Astrocyte (in vitro differentiated cells and primary cell): ENCODE data around the gene ZP3. TPM values are rescaled to one million over a fixed set of nuclear protein-coding genes. Genes with fewer than 3 reads are reported as not detected.
A peak's percentile ranks its signal among the peaks of the same experiment; 100 is the strongest.

Source experiments
- DNase-seq: peaks from one replicate; pipeline ENCODE4 v3.0.0-alpha.2; 2010; ENCODE audit warnings: low read depth
- FAIRE-seq: peaks from 2 replicates; lab custom pipeline; 2011; peaks lifted over from hg19 to GRCh38; lab: Jason Lieb, UNC
- H2AFZ ChIP-seq: 2 replicates; pipeline ENCODE4 v1.6.0; 2012; ENCODE audit warnings: low read depth, low read length, inconsistent platforms
- H3K27ac ChIP-seq: 2 replicates; pipeline ENCODE4 v1.5.1; 2011; ENCODE audit warnings: low read depth, low read length, inconsistent platforms
- H3K27me3 ChIP-seq: 2 replicates; pipeline ENCODE4 v1.6.0; 2011; ENCODE audit warnings: low read length, inconsistent platforms; ENCODE audit not compliant: insufficient read depth
- H3K36me3 ChIP-seq: 2 replicates; pipeline ENCODE4 v1.5.1; 2011; ENCODE audit warnings: low read length, inconsistent platforms; ENCODE audit not compliant: insufficient read depth
- H3K4me1 ChIP-seq: 2 replicates; pipeline ENCODE4 v1.5.1; 2011; ENCODE audit warnings: low read length, inconsistent platforms; ENCODE audit not compliant: insufficient read depth
- H3K4me2 ChIP-seq: 2 replicates; pipeline ENCODE4 v1.6.0; 2012; ENCODE audit warnings: low read length, inconsistent platforms
- H3K4me3 ChIP-seq: 2 replicates; pipeline ENCODE4 v1.5.1; 2011; ENCODE audit warnings: low read depth, mild to moderate bottlenecking, low read length, inconsistent platforms; ENCODE audit not compliant: insufficient read depth
- H3K79me2 ChIP-seq: 2 replicates; pipeline ENCODE4 v1.6.0; 2012; ENCODE audit warnings: mild to moderate bottlenecking, low read length, inconsistent platforms; ENCODE audit not compliant: insufficient read depth
- H3K9ac ChIP-seq: 2 replicates; pipeline ENCODE4 v1.6.0; 2012; ENCODE audit warnings: mild to moderate bottlenecking, low read length, inconsistent platforms
- H3K9me3 ChIP-seq: 2 replicates; pipeline ENCODE4 v1.5.1; 2012; ENCODE audit warnings: low read depth, mild to moderate bottlenecking, low read length, inconsistent platforms; ENCODE audit not compliant: insufficient read depth
- H4K20me1 ChIP-seq: 2 replicates; pipeline ENCODE4 v1.6.0; 2012; ENCODE audit warnings: low read length, inconsistent platforms; ENCODE audit not compliant: insufficient read depth
- H3K27ac Mint-ChIP-seq: one replicate; pipeline ENCODE4 v1.8.0; 2021; ENCODE audit warnings: mild to moderate bottlenecking, mixed read lengths; ENCODE audit not compliant: unreplicated experiment
- H3K27me3 Mint-ChIP-seq: one replicate; pipeline ENCODE4 v1.8.0; 2021; ENCODE audit warnings: low read depth, mixed read lengths; ENCODE audit not compliant: unreplicated experiment
- H3K36me3 Mint-ChIP-seq: one replicate; pipeline ENCODE4 v1.8.0; 2021; ENCODE audit warnings: low read depth, mixed read lengths; ENCODE audit not compliant: unreplicated experiment
- H3K4me1 Mint-ChIP-seq: one replicate; pipeline ENCODE4 v1.8.0; 2021; ENCODE audit warnings: low read depth, mixed read lengths; ENCODE audit not compliant: unreplicated experiment
- H3K4me3 Mint-ChIP-seq: one replicate; pipeline ENCODE4 v1.8.0; 2021; ENCODE audit warnings: mild to moderate bottlenecking, moderate library complexity, mixed read lengths; ENCODE audit not compliant: unreplicated experiment
- H3K9me3 Mint-ChIP-seq: one replicate; pipeline ENCODE4 v1.8.0; 2021; ENCODE audit warnings: mild to moderate bottlenecking, mixed read lengths; ENCODE audit not compliant: unreplicated experiment
- CTCF ChIP-seq: IDR thresholded peaks from 2 replicates; pipeline ENCODE4 v1.5.1; 2011; ENCODE audit warnings: low read depth, mild to moderate bottlenecking, inconsistent platforms, low read length, moderate library complexity; ENCODE audit not compliant: insufficient read depth
- EZH2 ChIP-seq: IDR thresholded peaks from 2 replicates; pipeline ENCODE4 v1.6.1; 2012; ENCODE audit warnings: mild to moderate bottlenecking, low read length, inconsistent platforms; ENCODE audit not compliant: insufficient read depth
- total RNA-seq: library from RNA; stranded (reverse); gene quantifications from 2 replicates; pipeline ENCODE4 v1.2.1, GENCODE V29; 2021

The ZP3 gene
- total RNA-seq, 1 donor from 2014 or later, result 2.6 TPM

GRCh38 chr7:76403780-76404494 is 20.8 kb upstream of the ZP3 start:
- H3K36me3 Mint-ChIP-seq, result peaks cover 4% of the 10 kb centered on the region
- H3K27me3 Mint-ChIP-seq, result no peaks in the 10 kb centered on the region
- no peaks in the 10 kb centered on the region for H3K36me3 ChIP-seq
- H3K79me2 ChIP-seq, result no peaks in the 10 kb centered on the region
- TF ChIP-seq CTCF (no peak), EZH2 (no peak)
- H3K4me1 ChIP-seq, result no peaks in the 10 kb centered on the region
- H3K4me1 Mint-ChIP-seq, result peaks cover 1% of the 10 kb centered on the region
- no peak overlapping the region for H2AFZ ChIP-seq
- H3K9me3 Mint-ChIP-seq, result no peaks in the 10 kb centered on the region
- no peaks in the 10 kb centered on the region for H4K20me1 ChIP-seq
- FAIRE-seq (no peak), DNase-seq (no peak)
- no peaks in the 10 kb centered on the region for H3K9me3 ChIP-seq
- no peak overlapping the region for H3K4me3 ChIP-seq
- no peaks in the 10 kb centered on the region for H3K27me3 ChIP-seq
- no peak overlapping the region for H3K9ac ChIP-seq
- no peak overlapping the region for H3K4me2 ChIP-seq
- H3K27ac Mint-ChIP-seq, result peak overlapping the region; percentile 34
- no peak overlapping the region for H3K27ac ChIP-seq
- H3K4me3 Mint-ChIP-seq, result no peak overlapping the region

- Histone ChIP-seq H2AFZ (no peak overlapping the region), H3K36me3 (no peaks in the 10 kb centered on the region), H3K4me3 (no peak overlapping the region), H3K27me3 (no peaks in the 10 kb centered on the region), H3K79me2 (no peaks in the 10 kb centered on the region), H3K9me3 (no peaks in the 10 kb centered on the region), H3K27ac (no peak overlapping the region), H3K4me1 (no peaks in the 10 kb centered on the region), H3K4me2 (no peak overlapping the region), H3K9ac (no peak overlapping the region), H4K20me1 (no peaks in the 10 kb centered on the region)
- H3K9me3 Mint-ChIP-seq, result no peaks in the 10 kb centered on the region
- H3K27ac Mint-ChIP-seq, result no peak overlapping the region
- FAIRE-seq, result no peak
- H3K4me1 Mint-ChIP-seq, result peaks cover 7% of the 10 kb centered on the region
- no peak for DNase-seq
- TF ChIP-seq CTCF, result no peak
- no peak for TF ChIP-seq EZH2
- H3K4me3 Mint-ChIP-seq, result no peak overlapping the region
- peaks cover 4% of the 10 kb centered on the region for H3K36me3 Mint-ChIP-seq
- H3K27me3 Mint-ChIP-seq, result peaks cover 3% of the 10 kb centered on the region
Observed at GRCh38 chr7:76405738-76406137, 19.0 kb upstream of the ZP3 start.

- no peak for TF ChIP-seq EZH2
- TF ChIP-seq CTCF, result no peak
- Histone ChIP-seq H3K4me1 (no peaks in the 10 kb centered on the region), H2AFZ (no peak overlapping the region), H3K27me3 (no peaks in the 10 kb centered on the region), H3K36me3 (no peaks in the 10 kb centered on the region), H3K9ac (no peak overlapping the region), H3K4me3 (no peak overlapping the region), H3K79me2 (no peaks in the 10 kb centered on the region), H3K4me2 (no peak overlapping the region), H4K20me1 (no peaks in the 10 kb centered on the region), H3K27ac (no peak overlapping the region), H3K9me3 (no peaks in the 10 kb centered on the region)
- Mint-ChIP-seq H3K4me3 (no peak overlapping the region), H3K36me3 (peaks cover 4% of the 10 kb centered on the region), H3K27ac (no peak overlapping the region), H3K4me1 (peaks cover 7% of the 10 kb centered on the region), H3K9me3 (no peaks in the 10 kb centered on the region), H3K27me3 (peaks cover 6% of the 10 kb centered on the region)
- DNase-seq, result no peak
- FAIRE-seq, result no peak
Observed at GRCh38 chr7:76407718-76408117, 17.0 kb upstream of the ZP3 start.
